BE2C (cell line): ENCODE measurements around the gene NRXN3.

Experiments
- DNase-seq: peaks from one replicate; pipeline ENCODE4 v3.0.0-alpha.2; 2020
- H3K27me3 ChIP-seq: fragments of 250-450 bp; sonication (Bioruptor Pico); 2 replicates; pipeline ENCODE4 v1.5.1; 2020; ENCODE audit warnings: mild to moderate bottlenecking
- H3K36me3 ChIP-seq: fragments of 250-450 bp; sonication (Bioruptor Pico); 2 replicates; pipeline ENCODE4 v1.5.1; 2020; ENCODE audit warnings: mild to moderate bottlenecking
- H3K4me1 ChIP-seq: fragments of 250-450 bp; sonication (Bioruptor Pico); 2 replicates; pipeline ENCODE4 v1.5.1; 2020
- H3K4me3 ChIP-seq: 2 replicates; pipeline ENCODE4 v1.5.1; 2011; ENCODE audit warnings: low read depth, low read length
- H3K9me3 ChIP-seq: fragments of 250-450 bp; sonication (Bioruptor Pico); 2 replicates; pipeline ENCODE4 v1.5.1; 2020
- CTCF ChIP-seq: IDR thresholded peaks from 2 replicates; pipeline ENCODE4 v1.5.1; 2012; ENCODE audit warnings: mild to moderate bottlenecking, low read depth, low read length

The NRXN3 gene

GRCh38 chr14:79383475-79383874 is 1213.3 kb downstream of the NRXN3 start:
- Histone ChIP-seq H3K36me3 (no peaks in the 10 kb centered on the region), H3K27me3 (no peaks in the 10 kb centered on the region), H3K9me3 (no peaks in the 10 kb centered on the region), H3K4me3 (no peak overlapping the region), H3K4me1 (no peaks in the 10 kb centered on the region)
- TF ChIP-seq CTCF, result no peak
- DNase-seq, result no peak

GRCh38 chr14:79395061-79395460 is 1224.9 kb downstream of the NRXN3 start:
- no peaks in the 10 kb centered on the region for H3K4me1 ChIP-seq
- no peaks in the 10 kb centered on the region for H3K27me3 ChIP-seq

GRCh38 chr14:79404874-79405511 is 1234.8 kb downstream of the NRXN3 start:
- H3K4me1 ChIP-seq, result no peaks in the 10 kb centered on the region

More at GRCh38 chr14:79395061-79395460, 1224.9 kb downstream of the NRXN3 start:
- no peaks in the 10 kb centered on the region for H3K36me3 ChIP-seq
- no peak for TF ChIP-seq CTCF
- no peak for DNase-seq
- H3K9me3 ChIP-seq, result no peaks in the 10 kb centered on the region; the same call in 1 of the 2 replicates
- H3K4me3 ChIP-seq, result no peak overlapping the region

GRCh38 chr14:79405512-79405910 is 1235.3 kb downstream of the NRXN3 start:
- Histone ChIP-seq H3K9me3 (no peaks in the 10 kb centered on the region), H3K4me3 (no peak overlapping the region), H3K27me3 (no peaks in the 10 kb centered on the region), H3K4me1 (no peaks in the 10 kb centered on the region), H3K36me3 (no peaks in the 10 kb centered on the region)
- TF ChIP-seq CTCF, result no peak
- DNase-seq, result no peak

More at GRCh38 chr14:79404874-79405511, 1234.8 kb downstream of the NRXN3 start:
- no peak for DNase-seq
- Histone ChIP-seq H3K9me3 (no peaks in the 10 kb centered on the region), H3K36me3 (no peaks in the 10 kb centered on the region), H3K27me3 (no peaks in the 10 kb centered on the region), H3K4me3 (no peak overlapping the region)
- TF ChIP-seq CTCF, result no peak

GRCh38 chr14:79407572-79407971 is 1237.4 kb downstream of the NRXN3 start:
- no peak for DNase-seq
- Histone ChIP-seq H3K9me3 (no peaks in the 10 kb centered on the region), H3K36me3 (no peaks in the 10 kb centered on the region), H3K4me1 (no peaks in the 10 kb centered on the region), H3K27me3 (no peaks in the 10 kb centered on the region), H3K4me3 (no peak overlapping the region)
- no peak for TF ChIP-seq CTCF

GRCh38 chr14:79408696-79409095 is 1238.5 kb downstream of the NRXN3 start:
- no peak for DNase-seq
- Histone ChIP-seq H3K4me1 (no peaks in the 10 kb centered on the region), H3K9me3 (no peaks in the 10 kb centered on the region), H3K27me3 (no peaks in the 10 kb centered on the region), H3K4me3 (no peak overlapping the region), H3K36me3 (no peaks in the 10 kb centered on the region)
- TF ChIP-seq CTCF, result no peak
